ENCODE results near the gene MCF2L2. TPM values are rescaled to one million over a fixed set of nuclear protein-coding genes. Genes with fewer than 3 reads are reported as not detected.
A peak's percentile ranks its signal among the peaks of the same experiment; 100 is the strongest.

The MCF2L2 gene
- total RNA-seq, 1 experiment from 2014 or later: 1.7 TPM

DNA sequence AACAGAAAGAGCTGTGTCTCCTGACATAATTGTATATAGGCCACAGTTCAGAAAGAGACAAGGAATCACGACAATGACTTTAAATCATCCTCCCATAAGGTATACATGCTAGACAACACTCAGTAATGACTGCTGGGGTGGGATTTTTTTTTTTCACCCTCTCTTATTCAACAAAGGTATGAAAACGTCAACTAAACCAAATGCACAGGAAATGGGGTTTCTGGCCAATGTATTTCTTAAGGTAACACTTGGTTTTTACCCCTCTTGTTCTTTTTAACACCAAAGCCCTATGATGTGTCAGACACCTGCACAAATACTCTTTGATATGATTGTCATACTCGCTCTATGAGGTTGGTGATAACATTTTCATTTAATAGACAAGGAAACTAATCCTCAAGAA is 78.3 kb downstream of the MCF2L2 start:
- no peaks in the 10 kb centered on the region for H3K36me3 ChIP-seq (ENCODE audit: low read depth)
- no peaks in the 10 kb centered on the region for H3K9me3 ChIP-seq (ENCODE audit: insufficient read depth, low read depth)
- H3K27me3 ChIP-seq (ENCODE audit: insufficient read depth, low read depth): no peaks in the 10 kb centered on the region
- no peak overlapping the region for H2AFZ ChIP-seq
- ChIA-PET POLR2A (ENCODE audit: unreplicated experiment) (no interaction called here), CTCF (no interaction called here)
- no peak for DNase-seq
- intact Hi-C loops (cut with micrococcal nuclease; ENCODE audit: unreplicated experiment): no loop called here
- no peaks in the 10 kb centered on the region for H3K9me2 ChIP-seq (ENCODE audit: insufficient read depth)
- no TSS peak for BruUV-seq (replicated peaks)
- H3K27ac ChIP-seq: no peak overlapping the region
- no peak overlapping the region for H3K4me3 ChIP-seq
- H3K4me1 ChIP-seq (replicated peaks; ENCODE audit: insufficient read depth): no peaks in the 10 kb centered on the region
- H3F3A ChIP-seq (ENCODE audit: insufficient read depth, low read depth): peaks cover 4% of the 10 kb centered on the region; the same call in 1 of the 2 replicates
- H3K4me2 ChIP-seq: no peak overlapping the region
- no peaks in the 10 kb centered on the region for H3K79me2 ChIP-seq (ENCODE audit: low read depth)
- no peak for TF ChIP-seq EZH2 (IDR thresholded peaks at IDR 0.05; ENCODE audit: low read depth)
- TF ChIP-seq CTCF (conservative IDR thresholded peaks at IDR 0.05): no peak
- no peaks in the 10 kb centered on the region for H4K20me1 ChIP-seq (ENCODE audit: insufficient read depth)

GRCh38 chr3:183349421-183350157 is 78.8 kb downstream of the MCF2L2 start:
- no peaks in the 10 kb centered on the region for H3K27me3 ChIP-seq (ENCODE audit: insufficient read depth, low read depth)
- no peaks in the 10 kb centered on the region for H3K9me3 ChIP-seq (ENCODE audit: insufficient read depth, low read depth)
- BruUV-seq (replicated peaks): no TSS peak
- DNase-seq: no peak
- no peaks in the 10 kb centered on the region for H3K36me3 ChIP-seq (ENCODE audit: low read depth)
- no peak overlapping the region for H3K4me2 ChIP-seq
- no peaks in the 10 kb centered on the region for H3K4me1 ChIP-seq (replicated peaks; ENCODE audit: insufficient read depth)
- H3F3A ChIP-seq (ENCODE audit: insufficient read depth, low read depth): peaks cover 4% of the 10 kb centered on the region; the same call in 1 of the 2 replicates
- H3K4me3 ChIP-seq: no peak overlapping the region
- H3K79me2 ChIP-seq (ENCODE audit: low read depth): no peaks in the 10 kb centered on the region
- TF ChIP-seq EZH2 (IDR thresholded peaks at IDR 0.05; ENCODE audit: low read depth) (no peak), CTCF (conservative IDR thresholded peaks at IDR 0.05) (no peak)
- POLR2A ChIA-PET (ENCODE audit: unreplicated experiment): no interaction called here
- CTCF ChIA-PET: no interaction called here
- H2AFZ ChIP-seq: 0 out of 2 replicates have a peak overlapping the region, but pooled peaks have one; percentile 14
- intact Hi-C loops (cut with micrococcal nuclease; ENCODE audit: unreplicated experiment): no loop called here
- H4K20me1 ChIP-seq (ENCODE audit: insufficient read depth): no peaks in the 10 kb centered on the region
- no peak overlapping the region for H3K27ac ChIP-seq
- H3K9me2 ChIP-seq (ENCODE audit: insufficient read depth): no peaks in the 10 kb centered on the region

GRCh38 chr3:183342824-183343223 is 85.6 kb downstream of the MCF2L2 start:
- no TSS peak for BruUV-seq (replicated peaks)
- Histone ChIP-seq H3K36me3 (ENCODE audit: low read depth) (no peaks in the 10 kb centered on the region), H3K27me3 (ENCODE audit: insufficient read depth, low read depth) (no peaks in the 10 kb centered on the region), H3K4me3 (no peak overlapping the region), H3K79me2 (ENCODE audit: low read depth) (no peaks in the 10 kb centered on the region), H3F3A (ENCODE audit: insufficient read depth, low read depth) (no peaks in the 10 kb centered on the region), H3K4me1 (replicated peaks; ENCODE audit: insufficient read depth) (no peaks in the 10 kb centered on the region), H4K20me1 (ENCODE audit: insufficient read depth) (no peaks in the 10 kb centered on the region), H3K4me2 (no peak overlapping the region), H3K27ac (no peak overlapping the region), H2AFZ (no peak overlapping the region), H3K9me3 (ENCODE audit: insufficient read depth, low read depth) (no peaks in the 10 kb centered on the region), H3K9me2 (ENCODE audit: insufficient read depth) (no peaks in the 10 kb centered on the region)
- CTCF ChIA-PET: no interaction called here
- no peak for TF ChIP-seq EZH2 (IDR thresholded peaks at IDR 0.05; ENCODE audit: low read depth)
- no peak for TF ChIP-seq CTCF (conservative IDR thresholded peaks at IDR 0.05)
- POLR2A ChIA-PET (ENCODE audit: unreplicated experiment): no interaction called here
- DNase-seq: no peak
- intact Hi-C loops (cut with micrococcal nuclease; ENCODE audit: unreplicated experiment): no loop called here
